Trophoblast cell (in vitro differentiated cells and primary cell): Measurements from ENCODE around the gene ABLIM1.

Experiments used
- DNase-seq, 2 donors: peaks; one replicate each; pipeline ENCODE4 v3.0.0-alpha.2; 2016
- H2AFZ ChIP-seq: 2 replicates; pipeline ENCODE4 v1.6.1; 2013; ENCODE audit warnings: low read length, moderate library complexity, mild to moderate bottlenecking; ENCODE audit not compliant: insufficient read depth, poor library complexity
- H2AK5ac ChIP-seq: 2 replicates; pipeline ENCODE4 v1.6.1; 2013; ENCODE audit warnings: mild to moderate bottlenecking, low read length
- H2BK120ac ChIP-seq: 2 replicates; pipeline ENCODE4 v1.6.1; 2013; ENCODE audit warnings: low read length, mild to moderate bottlenecking, moderate library complexity; ENCODE audit not compliant: insufficient read depth, poor library complexity
- H2BK12ac ChIP-seq: 2 replicates; pipeline ENCODE4 v1.6.1; 2013; ENCODE audit warnings: mild to moderate bottlenecking, low read length, moderate library complexity
- H2BK5ac ChIP-seq: 2 replicates; pipeline ENCODE4 v1.6.1; 2013; ENCODE audit warnings: low read length, low read depth, moderate library complexity, mild to moderate bottlenecking; ENCODE audit not compliant: poor library complexity
- H3K14ac ChIP-seq: 2 replicates; pipeline ENCODE4 v1.6.1; 2013; ENCODE audit warnings: mild to moderate bottlenecking, low read length
- H3K18ac ChIP-seq: 2 replicates; pipeline ENCODE4 v1.6.1; 2013; ENCODE audit warnings: mild to moderate bottlenecking, low read length
- H3K23ac ChIP-seq: 2 replicates; pipeline ENCODE4 v1.6.1; 2013; ENCODE audit warnings: low read length
- H3K27ac ChIP-seq: 2 replicates; pipeline ENCODE4 v1.5.1; 2013; ENCODE audit warnings: low read depth, mild to moderate bottlenecking, inconsistent platforms, low read length, moderate library complexity
- H3K27me3 ChIP-seq: 2 replicates; pipeline ENCODE4 v1.6.1; 2013; ENCODE audit warnings: inconsistent platforms, mild to moderate bottlenecking, low read length, moderate library complexity; ENCODE audit not compliant: insufficient read depth
- H3K36me3 ChIP-seq, 2 experiments: 1 replicate in 1 of 2; 2 replicates in 1 of 2; pipeline ENCODE4 v1.6.1; 2013; ENCODE audit warnings: low read length in 2 of 2, mild to moderate bottlenecking in 2 of 2, moderate library complexity in 1 of 2; ENCODE audit not compliant: insufficient read depth in 2 of 2, control insufficient read depth in 1 of 2
- H3K4ac ChIP-seq: 2 replicates; pipeline ENCODE4 v1.6.1; 2013; ENCODE audit warnings: low read depth, mild to moderate bottlenecking, low read length, moderate library complexity
- H3K4me1 ChIP-seq, 2 experiments: 1 replicate in 1 of 2; 2 replicates in 1 of 2; pipeline ENCODE4 v1.6.1; 2013; ENCODE audit warnings: low read length in 2 of 2, mild to moderate bottlenecking in 2 of 2, moderate library complexity in 1 of 2; ENCODE audit not compliant: insufficient read depth in 2 of 2, control insufficient read depth in 1 of 2
- H3K4me2 ChIP-seq: 2 replicates; pipeline ENCODE4 v1.6.1; 2013; ENCODE audit warnings: inconsistent platforms, mild to moderate bottlenecking, low read length, moderate library complexity
- H3K4me3 ChIP-seq: 2 replicates; pipeline ENCODE4 v1.5.1; 2013; ENCODE audit warnings: mild to moderate bottlenecking, low read depth, low read length, inconsistent platforms
- H3K79me1 ChIP-seq: one replicate; pipeline ENCODE4 v1.6.1; 2013; ENCODE audit warnings: low read length
- H3K79me2 ChIP-seq: 2 replicates; pipeline ENCODE4 v1.6.1; 2013; ENCODE audit warnings: low read length, mild to moderate bottlenecking; ENCODE audit not compliant: control insufficient read depth, insufficient read depth, poor library complexity
- H3K9ac ChIP-seq: 2 replicates; pipeline ENCODE4 v1.6.1; 2013; ENCODE audit warnings: mild to moderate bottlenecking, low read length
- H3K9me3 ChIP-seq: 2 replicates; pipeline ENCODE4 v1.6.1; 2013; ENCODE audit warnings: low read depth, mild to moderate bottlenecking, control low read depth, inconsistent platforms, low read length; ENCODE audit not compliant: insufficient read depth
- H4K12ac ChIP-seq: 2 replicates; pipeline ENCODE4 v1.6.1; 2013; ENCODE audit warnings: low read depth, mild to moderate bottlenecking, low read length, moderate library complexity
- H4K8ac ChIP-seq: 2 replicates; pipeline ENCODE4 v1.6.1; 2013; ENCODE audit warnings: low read depth, mild to moderate bottlenecking, low read length, moderate library complexity
- H4K91ac ChIP-seq: one replicate; pipeline ENCODE4 v1.6.1; 2013; ENCODE audit warnings: low read depth, mild to moderate bottlenecking, low read length, moderate library complexity
- WGBS: extraction: QIAGEN DNeasy Blood & Tissue Kit; methylation state at CpG from one replicate; pipeline ENCODE4 v1.1.7; 2013; ENCODE audit warnings: missing lambda C conversion rate; ENCODE audit not compliant: insufficient read length, insufficient coverage; ENCODE audit errors: extremely low coverage; 5-methylcytosine and 5-hydroxymethylcytosine counted together

Gene ABLIM1

DNA sequence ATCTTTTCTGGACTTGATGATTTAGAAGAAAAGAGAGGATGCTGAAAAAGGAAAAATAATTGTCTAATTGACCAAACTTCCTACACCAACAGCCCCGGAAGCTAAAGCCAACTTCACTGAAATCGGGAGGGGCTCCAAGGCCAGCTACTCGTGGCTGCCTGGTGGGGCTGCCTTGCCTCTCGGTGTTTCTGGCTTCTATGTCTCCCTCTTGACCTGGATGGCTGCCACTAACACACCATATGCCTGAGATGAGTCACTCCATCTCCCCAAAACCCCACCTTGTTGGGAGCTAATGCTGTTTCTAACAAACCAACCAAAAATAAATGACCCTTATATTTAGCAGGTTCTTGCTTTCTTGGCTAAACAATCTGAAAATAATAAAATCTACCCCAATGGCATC, 166.1 kb downstream of the ABLIM1 start:
- Histone ChIP-seq H3K18ac (no peak overlapping the region), H4K8ac (no peak overlapping the region), H3K4me1 (peaks cover 0 to 6% of the 10 kb centered on the region in 2 experiments), H4K12ac (no peak overlapping the region), H3K36me3 (no peaks in the 10 kb centered on the region), H3K27me3 (no peaks in the 10 kb centered on the region), H3K79me2 (no peaks in the 10 kb centered on the region), H2AK5ac (no peak overlapping the region), H3K4ac (no peak overlapping the region), H3K4me2 (no peak overlapping the region), H2BK12ac (no peak overlapping the region), H3K4me3 (no peak overlapping the region), H2AFZ (no peak overlapping the region), H4K91ac (no peak overlapping the region), H3K9ac (no peak overlapping the region), H3K14ac (no peak overlapping the region), H2BK5ac (no peak overlapping the region), H3K9me3 (no peaks in the 10 kb centered on the region), H2BK120ac (no peak overlapping the region), H3K27ac (no peak overlapping the region), H3K23ac (no peak overlapping the region), H3K79me1 (no peaks in the 10 kb centered on the region)
- DNase-seq = no peak
- no CpG with 5 or more reads among the region's 4 CpGs for WGBS

DNA sequence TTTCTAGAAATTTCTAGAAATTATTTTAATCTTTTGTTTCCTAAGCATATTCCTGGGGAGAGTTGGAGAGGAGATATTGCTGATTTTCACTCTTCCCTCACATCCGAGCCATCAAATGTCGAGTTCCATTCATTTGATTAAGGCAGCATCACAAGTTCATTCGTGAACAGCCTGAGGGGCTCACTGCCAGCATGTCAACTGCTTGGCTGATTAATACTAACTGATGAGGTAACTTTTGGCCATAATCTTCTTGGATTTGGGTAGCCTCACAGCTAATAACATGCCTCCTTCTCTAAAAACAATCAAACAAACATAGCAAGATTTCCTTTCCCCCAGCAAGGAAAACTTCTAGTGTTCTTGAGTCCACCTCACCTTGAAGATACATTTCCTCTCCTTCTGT, 166.7 kb downstream of the ABLIM1 start:
- H2AFZ ChIP-seq = no peak overlapping the region
- DNase-seq = no peak
- no peak overlapping the region for H4K91ac ChIP-seq
- no peak overlapping the region for H3K27ac ChIP-seq
- H3K23ac ChIP-seq = no peak overlapping the region
- no peak overlapping the region for H2BK12ac ChIP-seq
- no peak overlapping the region for H3K18ac ChIP-seq
- no peak overlapping the region for H3K4me3 ChIP-seq
- no peak overlapping the region for H2BK120ac ChIP-seq
- H4K12ac ChIP-seq = no peak overlapping the region
- no peak overlapping the region for H4K8ac ChIP-seq
- no peaks in the 10 kb centered on the region for H3K9me3 ChIP-seq
- H3K14ac ChIP-seq = no peak overlapping the region
- H3K4ac ChIP-seq = no peak overlapping the region
- no peak overlapping the region for H3K4me2 ChIP-seq
- no peaks in the 10 kb centered on the region for H3K36me3 ChIP-seq
- peaks cover 0 to 4% of the 10 kb centered on the region in 2 experiments for H3K4me1 ChIP-seq
- no peak overlapping the region for H2AK5ac ChIP-seq
- H3K79me2 ChIP-seq = no peaks in the 10 kb centered on the region
- no peaks in the 10 kb centered on the region for H3K79me1 ChIP-seq
- H3K9ac ChIP-seq = no peak overlapping the region
- no peak overlapping the region for H2BK5ac ChIP-seq
- no CpG with 5 or more reads among the region's 3 CpGs for WGBS
- H3K27me3 ChIP-seq = no peaks in the 10 kb centered on the region

DNA sequence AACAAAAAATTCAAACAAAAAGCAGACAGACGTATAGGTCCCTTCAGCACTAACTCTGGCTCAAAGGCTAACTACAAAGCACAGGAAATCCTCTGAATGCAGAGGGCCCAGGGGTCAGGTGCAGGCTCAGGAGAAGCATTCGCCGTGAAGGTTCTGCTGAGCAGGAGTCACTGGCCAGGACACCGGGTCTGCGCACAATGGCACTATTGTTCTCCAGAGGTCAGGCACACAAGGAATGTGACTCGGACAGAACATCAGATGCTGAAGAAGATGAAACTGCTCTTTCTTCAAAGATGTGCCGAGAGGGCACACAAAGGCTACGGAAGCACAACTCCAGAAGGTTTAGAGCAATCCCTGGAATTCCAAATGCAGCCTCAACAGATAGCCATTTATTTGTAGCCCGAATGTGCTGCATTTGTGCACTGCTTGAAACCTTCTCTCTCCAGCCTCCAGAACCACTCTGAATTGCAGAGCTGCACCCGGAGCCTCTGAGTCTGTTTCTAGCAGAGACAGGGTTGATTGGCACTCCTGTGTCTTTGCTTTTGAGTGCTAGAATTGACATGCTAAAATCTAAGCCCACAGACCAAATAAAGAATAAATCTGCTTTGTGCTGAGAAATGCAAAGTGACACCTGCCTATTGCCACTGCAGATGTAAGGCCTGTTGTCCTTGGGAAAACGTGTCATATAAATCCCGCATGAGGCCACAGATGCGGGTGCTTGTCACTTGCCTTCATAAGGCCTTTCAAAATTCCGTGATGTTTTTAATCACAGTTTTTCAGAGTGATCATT, 168.4 kb downstream of the ABLIM1 start:
- H3K4ac ChIP-seq = no peak overlapping the region
- no peak overlapping the region for H2BK120ac ChIP-seq
- no peak overlapping the region for H2BK12ac ChIP-seq
- no peak overlapping the region for H4K12ac ChIP-seq
- peaks cover 0 to 4% of the 10 kb centered on the region in 2 experiments for H3K4me1 ChIP-seq
- no peak overlapping the region for H2AK5ac ChIP-seq
- H2AFZ ChIP-seq = no peak overlapping the region
- H3K9me3 ChIP-seq = no peaks in the 10 kb centered on the region
- no peaks in the 10 kb centered on the region for H3K79me1 ChIP-seq
- no peak for DNase-seq
- H3K23ac ChIP-seq = no peak overlapping the region
- H4K91ac ChIP-seq = no peak overlapping the region
- H3K79me2 ChIP-seq = no peaks in the 10 kb centered on the region
- H3K4me3 ChIP-seq = no peak overlapping the region
- H2BK5ac ChIP-seq = peak overlapping the region; percentile 33
- H3K9ac ChIP-seq = no peak overlapping the region
- H3K36me3 ChIP-seq = peaks cover 0 to 5% of the 10 kb centered on the region in 2 experiments
- no peak overlapping the region for H3K14ac ChIP-seq
- H3K4me2 ChIP-seq = no peak overlapping the region
- H3K18ac ChIP-seq = no peak overlapping the region
- H4K8ac ChIP-seq = no peak overlapping the region
- H3K27ac ChIP-seq = peak overlapping the region; percentile 20
- no peaks in the 10 kb centered on the region for H3K27me3 ChIP-seq
- no CpG with 5 or more reads among the region's 14 CpGs for WGBS

DNA sequence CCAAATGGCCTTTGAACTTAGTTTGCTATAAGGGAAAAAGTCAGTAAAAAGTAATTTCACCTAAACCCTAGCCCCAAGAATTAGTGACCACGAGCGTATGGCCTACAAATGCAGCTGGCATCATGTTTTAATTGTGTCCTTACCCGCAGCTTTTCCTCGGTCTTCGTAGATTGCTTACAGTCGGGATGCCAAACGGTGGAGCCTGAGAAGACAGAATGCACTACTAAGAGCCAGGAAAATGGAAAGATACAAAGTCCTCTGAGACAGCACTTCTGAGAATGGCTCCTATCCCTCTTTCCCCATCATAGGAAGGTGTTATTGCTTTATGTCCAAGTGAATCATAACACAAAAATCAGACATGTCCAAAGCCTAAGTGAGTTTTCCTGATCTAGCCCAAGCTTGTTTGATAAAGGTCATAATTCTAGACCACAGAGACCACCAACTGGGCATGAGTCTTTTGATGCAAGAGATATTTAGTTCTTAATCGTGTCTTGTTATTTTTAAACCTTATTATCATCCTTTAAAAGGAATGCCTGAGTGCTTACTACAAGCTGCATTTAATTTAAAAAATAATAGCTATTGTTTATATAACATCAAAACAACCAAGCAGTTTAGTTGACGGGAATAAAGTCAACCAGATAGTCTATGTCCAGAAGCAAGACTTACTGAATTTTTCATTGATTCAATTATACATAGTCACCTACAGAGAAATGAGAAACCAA, 170.1 kb downstream of the ABLIM1 start:
- H2AFZ ChIP-seq = no peak overlapping the region
- no CpG with 5 or more reads among the region's 9 CpGs for WGBS
- H3K79me1 ChIP-seq = no peaks in the 10 kb centered on the region
- no peaks in the 10 kb centered on the region for H3K79me2 ChIP-seq
- H3K27me3 ChIP-seq = no peaks in the 10 kb centered on the region
- no peak overlapping the region for H2BK12ac ChIP-seq
- H3K36me3 ChIP-seq = peaks cover 0 to 5% of the 10 kb centered on the region in 2 experiments
- DNase-seq = no peak
- no peak overlapping the region for H3K14ac ChIP-seq
- H3K23ac ChIP-seq = no peak overlapping the region
- H3K9ac ChIP-seq = no peak overlapping the region
- no peak overlapping the region for H3K4ac ChIP-seq
- no peaks in the 10 kb centered on the region for H3K9me3 ChIP-seq
- no peak overlapping the region for H3K4me3 ChIP-seq
- H2AK5ac ChIP-seq = no peak overlapping the region
- H3K27ac ChIP-seq = no peak overlapping the region
- H2BK120ac ChIP-seq = no peak overlapping the region
- no peak overlapping the region for H3K4me2 ChIP-seq
- H2BK5ac ChIP-seq = no peak overlapping the region
- no peak overlapping the region for H4K91ac ChIP-seq
- H4K8ac ChIP-seq = no peak overlapping the region
- H4K12ac ChIP-seq = no peak overlapping the region
- peaks cover 0 to 4% of the 10 kb centered on the region in 2 experiments for H3K4me1 ChIP-seq
- no peak overlapping the region for H3K18ac ChIP-seq
